Peyer's patch (tissue), 4 donors: ENCODE measurements around the gene CDH8.

Experiments used
- POLR2A ChIP-seq, 2 donors: fragments of 450-650 bp; IDR thresholded peaks; one replicate each; pipeline ENCODE4 v1.5.1; 2017; ENCODE audit warnings: antibody characterized with exemption in 2 of 2, mild to moderate bottlenecking in 2 of 2, moderate library complexity in 2 of 2
- TF ChIP-seq, protein P1 (sequence below), 6 experiments: fragments of 450-650 bp in 4 of 6; fragments of 200-600 bp in 2 of 6; sonication (generic) in 1 of 6; IDR thresholded peaks; one replicate each; pipeline ENCODE4 v1.5.1; 2017 to 2019; ENCODE audit warnings: antibody characterized with exemption in 6 of 6, mild to moderate bottlenecking in 3 of 6, moderate library complexity in 1 of 6

DNA sequence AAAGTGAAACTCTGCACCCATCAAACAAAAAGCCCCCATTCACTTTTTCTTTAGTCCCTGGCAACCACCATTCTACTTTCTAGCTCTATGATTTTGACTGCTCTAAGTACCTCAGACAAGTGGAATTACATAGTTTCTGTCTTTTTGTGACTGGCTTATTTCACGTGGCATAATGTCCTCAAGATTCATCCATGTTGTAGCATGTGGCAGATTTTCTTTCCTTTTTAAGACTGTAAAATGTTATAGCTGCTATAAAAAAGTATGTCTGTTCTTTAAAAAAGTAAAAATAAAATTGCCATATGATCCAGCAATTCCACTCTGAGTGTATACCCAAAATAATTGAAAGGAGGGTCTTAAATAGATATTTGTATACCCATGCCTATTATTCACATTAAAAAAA, 429.7 kb downstream of the CDH8 start:
- TF ChIP-seq, protein P1, sequence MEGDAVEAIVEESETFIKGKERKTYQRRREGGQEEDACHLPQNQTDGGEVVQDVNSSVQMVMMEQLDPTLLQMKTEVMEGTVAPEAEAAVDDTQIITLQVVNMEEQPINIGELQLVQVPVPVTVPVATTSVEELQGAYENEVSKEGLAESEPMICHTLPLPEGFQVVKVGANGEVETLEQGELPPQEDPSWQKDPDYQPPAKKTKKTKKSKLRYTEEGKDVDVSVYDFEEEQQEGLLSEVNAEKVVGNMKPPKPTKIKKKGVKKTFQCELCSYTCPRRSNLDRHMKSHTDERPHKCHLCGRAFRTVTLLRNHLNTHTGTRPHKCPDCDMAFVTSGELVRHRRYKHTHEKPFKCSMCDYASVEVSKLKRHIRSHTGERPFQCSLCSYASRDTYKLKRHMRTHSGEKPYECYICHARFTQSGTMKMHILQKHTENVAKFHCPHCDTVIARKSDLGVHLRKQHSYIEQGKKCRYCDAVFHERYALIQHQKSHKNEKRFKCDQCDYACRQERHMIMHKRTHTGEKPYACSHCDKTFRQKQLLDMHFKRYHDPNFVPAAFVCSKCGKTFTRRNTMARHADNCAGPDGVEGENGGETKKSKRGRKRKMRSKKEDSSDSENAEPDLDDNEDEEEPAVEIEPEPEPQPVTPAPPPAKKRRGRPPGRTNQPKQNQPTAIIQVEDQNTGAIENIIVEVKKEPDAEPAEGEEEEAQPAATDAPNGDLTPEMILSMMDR (IDR thresholded peaks at IDR 0.05), result no peak
- TF ChIP-seq POLR2A (IDR thresholded peaks at IDR 0.05), result no peak
